Loucy (cell line): ENCODE measurements around the gene C6orf47.

Source experiments
- EZH2phosphoT487 ChIP-seq: fragments of 200-600 bp; IDR thresholded peaks from 2 replicates; pipeline ENCODE4 v1.6.1; 2018; ENCODE audit warnings: antibody characterized with exemption, mild to moderate bottlenecking, moderate library complexity, borderline replicate concordance
- TF ChIP-seq, protein P1 (sequence below): fragments of 200-600 bp; sonication (generic); conservative IDR thresholded peaks from 2 replicates; pipeline ENCODE4 v1.5.1; 2014; ENCODE audit warnings: mild to moderate bottlenecking, antibody characterized with exemption, low read length

DNA sequence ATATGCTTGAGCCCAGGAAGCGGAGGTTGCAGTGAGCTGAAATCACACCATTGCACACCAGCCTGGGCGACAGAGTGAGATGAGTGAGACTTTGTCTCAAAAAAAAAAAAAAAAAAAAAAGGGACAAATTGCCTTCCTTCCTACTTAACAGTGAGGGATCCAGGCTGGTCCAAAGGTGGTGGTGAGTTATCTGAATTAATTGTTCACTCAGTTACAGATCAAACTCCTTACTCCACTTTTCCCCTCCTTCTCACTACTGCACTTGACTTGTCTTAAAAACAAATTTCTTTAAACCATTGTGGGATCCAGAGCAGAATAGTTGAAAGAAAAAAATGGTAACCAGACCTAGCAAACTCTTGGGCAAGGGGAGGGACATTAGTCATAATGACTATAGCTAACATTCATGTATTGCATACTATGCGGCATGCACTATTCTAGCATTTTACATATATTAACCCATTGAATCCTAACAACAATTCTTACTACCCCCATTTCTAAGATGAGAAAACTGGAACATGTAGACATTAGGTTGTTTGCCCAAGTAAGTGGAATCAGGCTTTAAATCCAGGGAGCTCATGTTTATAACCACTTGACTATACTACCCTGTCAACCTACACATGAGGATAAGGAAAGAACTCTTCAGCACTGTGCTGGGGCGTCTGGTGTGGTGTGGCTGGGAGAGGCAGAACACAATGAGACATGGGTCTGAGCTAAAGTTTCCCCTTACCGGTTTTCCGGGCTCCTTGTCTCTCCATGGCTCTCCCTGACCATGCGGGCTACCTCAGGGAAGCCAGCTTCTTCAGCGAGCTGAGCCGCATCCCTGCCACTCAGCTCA, 2.8 kb upstream of the C6orf47 start:
- TF ChIP-seq, protein P1, sequence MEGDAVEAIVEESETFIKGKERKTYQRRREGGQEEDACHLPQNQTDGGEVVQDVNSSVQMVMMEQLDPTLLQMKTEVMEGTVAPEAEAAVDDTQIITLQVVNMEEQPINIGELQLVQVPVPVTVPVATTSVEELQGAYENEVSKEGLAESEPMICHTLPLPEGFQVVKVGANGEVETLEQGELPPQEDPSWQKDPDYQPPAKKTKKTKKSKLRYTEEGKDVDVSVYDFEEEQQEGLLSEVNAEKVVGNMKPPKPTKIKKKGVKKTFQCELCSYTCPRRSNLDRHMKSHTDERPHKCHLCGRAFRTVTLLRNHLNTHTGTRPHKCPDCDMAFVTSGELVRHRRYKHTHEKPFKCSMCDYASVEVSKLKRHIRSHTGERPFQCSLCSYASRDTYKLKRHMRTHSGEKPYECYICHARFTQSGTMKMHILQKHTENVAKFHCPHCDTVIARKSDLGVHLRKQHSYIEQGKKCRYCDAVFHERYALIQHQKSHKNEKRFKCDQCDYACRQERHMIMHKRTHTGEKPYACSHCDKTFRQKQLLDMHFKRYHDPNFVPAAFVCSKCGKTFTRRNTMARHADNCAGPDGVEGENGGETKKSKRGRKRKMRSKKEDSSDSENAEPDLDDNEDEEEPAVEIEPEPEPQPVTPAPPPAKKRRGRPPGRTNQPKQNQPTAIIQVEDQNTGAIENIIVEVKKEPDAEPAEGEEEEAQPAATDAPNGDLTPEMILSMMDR, result no peak
- TF ChIP-seq EZH2phosphoT487, result no peak
